OCI-LY1 (cell line): ENCODE measurements around the gene PZP.

Experiments used
- EZH2 ChIP-seq: fragments of 200-600 bp; sonication (generic), shearing (Covaris generic); IDR thresholded peaks from 2 replicates; pipeline ENCODE4 v1.8.0; 2017; ENCODE audit warnings: borderline replicate concordance, mixed run types, mild to moderate bottlenecking, antibody characterized with exemption, low read length, moderate library complexity, mixed read lengths
- TF ChIP-seq, protein P1 (sequence below): fragments of 200-600 bp; sonication (generic), shearing (Covaris generic); IDR thresholded peaks from 2 replicates; pipeline ENCODE4 v1.5.1; 2017; ENCODE audit warnings: mild to moderate bottlenecking, antibody characterized with exemption, low read length, moderate library complexity, mixed read lengths

DNA sequence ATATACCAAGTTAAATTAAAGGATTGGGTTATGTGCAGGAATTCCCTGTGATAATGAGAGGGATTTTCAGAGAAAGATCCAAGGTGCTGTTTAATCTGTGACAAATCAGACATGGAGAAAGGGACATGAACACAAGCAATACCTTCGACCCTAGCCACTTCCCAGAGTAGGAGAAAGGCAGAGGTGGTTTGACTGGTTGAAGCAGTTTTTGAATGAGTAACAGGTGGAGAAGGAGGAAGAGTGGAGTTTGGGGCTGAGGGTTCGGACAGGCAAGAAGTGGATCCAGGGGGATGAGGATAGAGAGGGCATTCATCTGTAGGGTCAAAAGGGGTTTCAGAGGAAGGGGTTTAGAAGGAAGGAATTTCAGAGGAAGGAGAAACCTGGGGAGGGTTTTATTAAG is 65.1 kb downstream of the PZP start:
- TF ChIP-seq, protein P1, sequence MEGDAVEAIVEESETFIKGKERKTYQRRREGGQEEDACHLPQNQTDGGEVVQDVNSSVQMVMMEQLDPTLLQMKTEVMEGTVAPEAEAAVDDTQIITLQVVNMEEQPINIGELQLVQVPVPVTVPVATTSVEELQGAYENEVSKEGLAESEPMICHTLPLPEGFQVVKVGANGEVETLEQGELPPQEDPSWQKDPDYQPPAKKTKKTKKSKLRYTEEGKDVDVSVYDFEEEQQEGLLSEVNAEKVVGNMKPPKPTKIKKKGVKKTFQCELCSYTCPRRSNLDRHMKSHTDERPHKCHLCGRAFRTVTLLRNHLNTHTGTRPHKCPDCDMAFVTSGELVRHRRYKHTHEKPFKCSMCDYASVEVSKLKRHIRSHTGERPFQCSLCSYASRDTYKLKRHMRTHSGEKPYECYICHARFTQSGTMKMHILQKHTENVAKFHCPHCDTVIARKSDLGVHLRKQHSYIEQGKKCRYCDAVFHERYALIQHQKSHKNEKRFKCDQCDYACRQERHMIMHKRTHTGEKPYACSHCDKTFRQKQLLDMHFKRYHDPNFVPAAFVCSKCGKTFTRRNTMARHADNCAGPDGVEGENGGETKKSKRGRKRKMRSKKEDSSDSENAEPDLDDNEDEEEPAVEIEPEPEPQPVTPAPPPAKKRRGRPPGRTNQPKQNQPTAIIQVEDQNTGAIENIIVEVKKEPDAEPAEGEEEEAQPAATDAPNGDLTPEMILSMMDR: no peak
- TF ChIP-seq EZH2: no peak
